Progenitor cell of endocrine pancreas (in vitro differentiated cells): ENCODE measurements around the gene DENND1A. TPM values are rescaled to one million over a fixed set of nuclear protein-coding genes. Genes with fewer than 3 reads are reported as not detected.

Experiments used
- DNase-seq: peaks from one replicate; pipeline ENCODE4 v3.0.0; 2021; ENCODE audit warnings: low spot score; ENCODE audit not compliant: unreplicated experiment
- H3K27ac Mint-ChIP-seq: 2 replicates; pipeline ENCODE4 v1.8.0; 2021; ENCODE audit warnings: mild to moderate bottlenecking, moderate library complexity, mixed read lengths
- H3K27me3 Mint-ChIP-seq: 2 replicates; pipeline ENCODE4 v1.8.0; 2021; ENCODE audit warnings: mixed read lengths
- H3K36me3 Mint-ChIP-seq: 2 replicates; pipeline ENCODE4 v1.8.0; 2022; ENCODE audit warnings: mixed read lengths; ENCODE audit not compliant: insufficient read depth
- H3K4me1 Mint-ChIP-seq: 2 replicates; pipeline ENCODE4 v1.8.0; 2021; ENCODE audit warnings: low read depth, mixed read lengths
- H3K4me3 Mint-ChIP-seq: 2 replicates; pipeline ENCODE4 v1.8.0; 2021; ENCODE audit warnings: low read depth, mild to moderate bottlenecking, moderate library complexity, mixed read lengths
- H3K9me3 Mint-ChIP-seq: 2 replicates; pipeline ENCODE4 v1.8.0; 2021; ENCODE audit warnings: low read depth, mixed read lengths
- total RNA-seq: library from RNA; stranded (reverse); gene quantifications from 2 replicates; pipeline ENCODE4 v1.2.1, GENCODE V29; 2021
- TF ChIP-seq, protein P1 (sequence below): fragments of 200-600 bp; sonication (generic); IDR thresholded peaks from one replicate; pipeline ENCODE4 v1.5.0; 2021; ENCODE audit warnings: antibody characterized with exemption, mild to moderate bottlenecking; ENCODE audit not compliant: unreplicated experiment

The DENND1A gene
- total RNA-seq, 1 donor from 2014 or later: 20.1 TPM

DNA sequence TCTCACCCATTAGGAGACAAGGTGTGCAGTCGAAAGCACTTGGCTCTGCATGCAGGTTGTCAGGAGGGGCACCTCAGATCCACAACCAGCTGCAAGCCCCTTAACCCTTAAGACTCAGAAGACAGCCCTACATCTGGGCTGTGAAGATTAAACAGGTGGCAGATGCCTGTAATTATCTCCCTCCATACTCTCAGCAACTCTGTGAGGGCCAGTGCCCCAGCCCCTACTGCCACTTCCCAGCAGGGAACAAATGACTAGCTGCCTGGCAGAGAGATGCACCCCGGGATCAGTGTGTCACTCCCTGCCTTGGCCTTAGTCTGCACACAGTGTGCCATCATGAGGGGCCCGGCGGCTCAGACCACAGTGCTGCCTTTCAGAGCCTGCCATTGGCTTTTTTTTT lies 532.0 kb downstream of the DENND1A start:
- Mint-ChIP-seq H3K4me1 (no peaks in the 10 kb centered on the region), H3K4me3 (no peak overlapping the region), H3K36me3 (no peaks in the 10 kb centered on the region), H3K9me3 (no peaks in the 10 kb centered on the region), H3K27me3 (no peaks in the 10 kb centered on the region), H3K27ac (no peak overlapping the region)
- DNase-seq: no peak
- TF ChIP-seq, protein P1, sequence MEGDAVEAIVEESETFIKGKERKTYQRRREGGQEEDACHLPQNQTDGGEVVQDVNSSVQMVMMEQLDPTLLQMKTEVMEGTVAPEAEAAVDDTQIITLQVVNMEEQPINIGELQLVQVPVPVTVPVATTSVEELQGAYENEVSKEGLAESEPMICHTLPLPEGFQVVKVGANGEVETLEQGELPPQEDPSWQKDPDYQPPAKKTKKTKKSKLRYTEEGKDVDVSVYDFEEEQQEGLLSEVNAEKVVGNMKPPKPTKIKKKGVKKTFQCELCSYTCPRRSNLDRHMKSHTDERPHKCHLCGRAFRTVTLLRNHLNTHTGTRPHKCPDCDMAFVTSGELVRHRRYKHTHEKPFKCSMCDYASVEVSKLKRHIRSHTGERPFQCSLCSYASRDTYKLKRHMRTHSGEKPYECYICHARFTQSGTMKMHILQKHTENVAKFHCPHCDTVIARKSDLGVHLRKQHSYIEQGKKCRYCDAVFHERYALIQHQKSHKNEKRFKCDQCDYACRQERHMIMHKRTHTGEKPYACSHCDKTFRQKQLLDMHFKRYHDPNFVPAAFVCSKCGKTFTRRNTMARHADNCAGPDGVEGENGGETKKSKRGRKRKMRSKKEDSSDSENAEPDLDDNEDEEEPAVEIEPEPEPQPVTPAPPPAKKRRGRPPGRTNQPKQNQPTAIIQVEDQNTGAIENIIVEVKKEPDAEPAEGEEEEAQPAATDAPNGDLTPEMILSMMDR: no peak

DNA sequence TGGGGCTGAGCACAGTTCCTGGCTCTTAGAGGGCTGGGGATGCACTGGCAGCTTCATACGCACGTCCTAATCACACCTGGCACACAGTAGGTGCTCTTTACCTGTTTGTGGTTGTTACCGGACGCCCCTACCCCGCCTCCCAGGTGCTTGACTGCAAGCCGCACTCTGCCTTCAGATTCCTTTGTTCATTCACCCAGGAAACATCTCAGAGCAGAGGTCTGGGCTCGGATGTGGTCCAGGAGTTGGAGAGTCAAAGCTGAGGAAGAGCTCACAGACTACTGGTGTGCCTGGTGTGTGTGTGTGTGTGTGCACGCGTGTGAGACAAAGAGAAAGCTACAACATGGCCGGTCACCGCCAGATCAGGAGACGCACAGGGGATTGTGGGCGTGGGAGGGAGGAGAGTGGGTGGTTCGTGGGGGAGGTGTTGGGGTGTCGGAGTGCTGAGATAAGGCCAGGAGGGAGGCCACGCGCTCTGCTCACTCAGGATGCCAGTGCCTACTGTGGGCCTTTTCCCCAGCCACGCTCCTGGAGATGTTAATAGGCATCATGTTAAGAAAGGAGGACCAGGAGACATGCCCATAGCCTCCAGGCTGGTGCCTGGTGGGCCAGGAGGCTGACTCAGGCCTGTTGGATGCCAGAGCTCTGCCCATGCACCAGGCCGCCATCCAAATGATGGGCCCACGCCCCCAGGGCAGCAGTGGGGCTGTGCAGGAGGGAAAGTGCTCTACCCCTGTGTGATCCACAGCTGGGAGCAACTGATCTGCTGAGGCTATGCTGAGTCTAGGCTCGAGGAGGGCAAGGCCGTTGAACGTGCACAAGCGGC lies 534.0 kb downstream of the DENND1A start:
- Mint-ChIP-seq H3K9me3 (no peaks in the 10 kb centered on the region), H3K4me3 (no peak overlapping the region), H3K27me3 (peaks cover 6% of the 10 kb centered on the region), H3K36me3 (peaks cover 4% of the 10 kb centered on the region), H3K27ac (no peak overlapping the region), H3K4me1 (no peaks in the 10 kb centered on the region)
- TF ChIP-seq, protein P1: no peak
- DNase-seq: no peak

DNA sequence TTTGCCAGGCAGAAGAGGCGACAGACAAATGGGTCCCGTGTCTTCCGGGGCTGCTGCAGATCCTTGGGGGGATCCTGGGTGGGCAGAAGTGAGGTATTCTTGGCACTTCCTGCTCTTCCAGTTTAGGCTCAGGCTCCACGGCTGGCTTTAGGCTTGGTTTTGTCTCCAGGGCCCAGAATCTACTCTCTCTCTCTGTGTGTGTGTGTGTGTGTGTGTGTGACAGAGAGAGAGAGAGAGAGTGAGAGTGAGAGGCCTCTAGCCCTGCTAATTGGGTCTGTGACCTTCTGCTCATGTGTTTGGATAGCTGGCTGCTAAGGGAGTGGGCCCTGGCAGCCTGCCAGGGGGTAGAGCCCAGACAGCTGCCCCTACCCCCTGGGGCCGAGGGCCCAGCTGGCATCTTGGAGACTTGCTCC lies 534.6 kb downstream of the DENND1A start:
- H3K4me3 Mint-ChIP-seq: no peak overlapping the region
- no peak overlapping the region for H3K27ac Mint-ChIP-seq
- peaks cover 6% of the 10 kb centered on the region for H3K27me3 Mint-ChIP-seq
- no peaks in the 10 kb centered on the region for H3K4me1 Mint-ChIP-seq
- H3K36me3 Mint-ChIP-seq: peaks cover 4% of the 10 kb centered on the region
- TF ChIP-seq, protein P1: no peak
- no peak for DNase-seq
- no peaks in the 10 kb centered on the region for H3K9me3 Mint-ChIP-seq

DNA sequence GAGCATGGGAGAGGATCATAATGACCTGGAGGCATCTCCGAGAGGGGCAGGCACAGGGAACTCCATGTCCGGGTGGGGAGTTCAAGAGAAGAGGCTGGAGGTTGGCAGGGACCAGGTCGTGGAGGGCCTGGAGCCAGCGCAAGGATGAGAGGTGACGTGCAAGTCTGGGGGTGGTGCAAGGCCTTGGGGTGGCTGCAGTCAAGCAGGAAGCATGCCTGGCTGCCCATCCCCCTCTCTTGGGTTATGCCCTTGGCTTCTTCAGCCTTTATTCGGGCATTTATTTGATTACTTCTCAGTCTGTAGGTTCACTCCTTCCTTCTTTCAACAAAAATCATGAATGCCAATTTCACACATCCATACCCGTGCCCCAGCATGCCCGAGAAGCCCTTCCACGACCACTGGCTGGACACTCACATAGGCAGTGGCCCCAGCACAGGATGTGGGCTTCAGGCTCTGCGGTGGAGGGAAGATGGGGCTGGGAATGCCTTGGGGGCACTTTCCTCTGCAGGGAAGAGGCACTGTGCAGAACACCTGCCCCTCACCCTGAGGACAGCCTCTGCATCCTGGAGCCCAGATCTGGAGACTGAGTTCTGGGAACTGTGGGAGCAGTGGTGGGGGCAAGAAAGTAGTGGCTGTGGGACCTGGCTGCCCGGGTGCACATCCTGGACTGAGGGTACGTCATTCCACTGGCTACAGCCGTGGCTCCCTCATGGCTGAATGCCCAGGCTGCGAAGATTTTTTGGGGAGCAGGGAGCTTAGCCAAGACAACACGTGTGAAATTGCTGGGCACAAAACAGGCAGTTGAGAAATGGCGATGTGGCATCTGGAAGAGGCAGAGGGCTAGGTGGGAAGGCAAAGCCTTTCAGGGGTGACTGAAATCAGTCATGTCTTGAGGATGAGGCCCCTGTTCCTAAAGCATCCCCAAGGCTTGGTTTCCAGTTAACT lies 535.4 kb downstream of the DENND1A start:
- Mint-ChIP-seq H3K9me3 (no peaks in the 10 kb centered on the region), H3K27ac (no peak overlapping the region), H3K36me3 (peaks cover 4% of the 10 kb centered on the region), H3K27me3 (peaks cover 12% of the 10 kb centered on the region), H3K4me1 (no peaks in the 10 kb centered on the region), H3K4me3 (no peak overlapping the region)
- TF ChIP-seq, protein P1: no peak
- no peak for DNase-seq

DNA sequence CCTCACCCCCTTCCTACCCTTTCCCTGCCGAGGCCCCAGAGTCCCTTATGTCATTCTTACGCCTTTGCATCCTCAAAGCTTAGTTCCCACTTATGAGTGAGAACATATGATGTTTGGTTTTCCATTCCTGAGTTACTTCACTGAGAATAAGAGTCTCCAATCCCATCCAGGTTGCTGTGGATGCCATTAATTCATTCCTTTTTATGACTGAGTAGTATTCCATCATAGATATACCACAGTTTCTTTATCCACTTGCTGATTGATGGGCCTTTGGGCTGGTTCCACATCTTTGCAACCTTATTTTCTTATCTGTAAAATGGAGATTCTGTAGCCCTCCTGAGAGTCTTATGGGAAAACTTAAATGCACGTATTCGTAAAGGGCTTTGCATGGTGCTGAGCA lies 537.1 kb downstream of the DENND1A start:
- Mint-ChIP-seq H3K4me1 (no peaks in the 10 kb centered on the region), H3K27me3 (peaks cover 13% of the 10 kb centered on the region), H3K36me3 (peaks cover 4% of the 10 kb centered on the region), H3K9me3 (no peaks in the 10 kb centered on the region), H3K4me3 (no peak overlapping the region), H3K27ac (no peak overlapping the region)
- TF ChIP-seq, protein P1: no peak
- no peak for DNase-seq
